Neural cell (in vitro differentiated cells): ENCODE measurements around the gene SVOPL. TPM values are rescaled to one million over a fixed set of nuclear protein-coding genes. Genes with fewer than 3 reads are reported as not detected.

Experiments
- H2AFZ ChIP-seq: fragments of 200-600, 300-800 bp; sonication (generic), shearing (Covaris generic); 2 replicates; pipeline ENCODE4 v1.6.0; 2014; ENCODE audit warnings: low read depth, mild to moderate bottlenecking, antibody characterized with exemption, low read length, moderate library complexity
- H3F3A ChIP-seq: fragments of 200-600 bp; shearing (Covaris generic); 2 replicates; pipeline ENCODE4 v1.6.1; 2016; ENCODE audit warnings: mild to moderate bottlenecking, moderate library complexity, mixed read lengths, antibody characterized with exemption, low read length; ENCODE audit not compliant: insufficient read depth, poor library complexity, severe bottlenecking
- H3K27ac ChIP-seq: fragments of 200-600, 300-800 bp; sonication (generic), shearing (Covaris generic); 2 replicates; pipeline ENCODE4 v1.5.1; 2014; ENCODE audit warnings: mild to moderate bottlenecking, low read length, moderate library complexity
- H3K27me3 ChIP-seq: fragments of 300-800, 200-600 bp; sonication (generic), shearing (Covaris generic); 2 replicates; pipeline ENCODE4 v1.6.0; 2014; ENCODE audit warnings: mild to moderate bottlenecking, low read depth, low read length, moderate library complexity; ENCODE audit not compliant: insufficient read depth
- H3K36me3 ChIP-seq: fragments of 300-800, 200-600 bp; sonication (generic), shearing (Covaris generic); 2 replicates; pipeline ENCODE4 v1.5.1; 2014; ENCODE audit warnings: mild to moderate bottlenecking, antibody characterized with exemption, low read length, moderate library complexity; ENCODE audit not compliant: insufficient read depth
- H3K4me2 ChIP-seq: fragments of 300-800, 200-600 bp; sonication (generic), shearing (Covaris generic); 2 replicates; pipeline ENCODE4 v1.6.0; 2014; ENCODE audit warnings: mild to moderate bottlenecking, low read length
- H3K4me3 ChIP-seq: fragments of 300-800, 200-600 bp; sonication (generic), shearing (Covaris generic); 2 replicates; pipeline ENCODE4 v1.5.1; 2014; ENCODE audit warnings: mild to moderate bottlenecking, low read length, moderate library complexity
- H3K79me2 ChIP-seq: fragments of 200-600 bp; shearing (Covaris generic); replicated peaks from 2 replicates; pipeline ENCODE4 v1.6.0; 2014; ENCODE audit warnings: mild to moderate bottlenecking, low read length, moderate library complexity; ENCODE audit not compliant: insufficient read depth
- H3K9ac ChIP-seq: fragments of 300-800, 200-600 bp; sonication (generic), shearing (Covaris generic); 2 replicates; pipeline ENCODE4 v1.6.1; 2016; ENCODE audit warnings: mild to moderate bottlenecking, low read length, mixed read lengths
- H3K9me2 ChIP-seq: fragments of 200-600 bp; shearing (Covaris generic); 2 replicates; pipeline ENCODE4 v1.6.1; 2016; ENCODE audit warnings: mild to moderate bottlenecking, low read length, mixed read lengths; ENCODE audit not compliant: insufficient read depth
- H3K9me3 ChIP-seq: fragments of 200-600, 300-800 bp; sonication (generic), shearing (Covaris generic); 2 replicates; pipeline ENCODE4 v1.6.1; 2016; ENCODE audit warnings: mild to moderate bottlenecking, mixed run types, low read length, moderate library complexity, mixed read lengths
- H4K20me1 ChIP-seq: fragments of 200-600 bp; shearing (Covaris generic); 2 replicates; pipeline ENCODE4 v1.6.1; 2016; ENCODE audit warnings: mild to moderate bottlenecking, mixed run types; ENCODE audit not compliant: insufficient read depth
- EP300 ChIP-seq: fragments of 450-650 bp; conservative IDR thresholded peaks from 2 replicates; pipeline ENCODE4 v1.6.1; 2014; ENCODE audit warnings: antibody characterized with exemption, mild to moderate bottlenecking, moderate library complexity; ENCODE audit not compliant: poor library complexity, severe bottlenecking
- EZH2 ChIP-seq: fragments of 200-600, 300-800 bp; shearing (Covaris generic), sonication (generic); IDR thresholded peaks from 2 replicates; pipeline ENCODE4 v1.6.1; 2014; ENCODE audit warnings: antibody characterized with exemption, low read length, borderline replicate concordance, mild to moderate bottlenecking; ENCODE audit not compliant: insufficient read depth, poor library complexity, severe bottlenecking
- MXI1 ChIP-seq: fragments of 450-650 bp; conservative IDR thresholded peaks from 2 replicates; pipeline ENCODE4 v1.6.1; 2014; ENCODE audit warnings: antibody characterized with exemption, mild to moderate bottlenecking; ENCODE audit not compliant: poor library complexity, severe bottlenecking
- POLR2AphosphoS5 ChIP-seq: IDR thresholded peaks from 2 replicates; pipeline ENCODE4 v1.6.1; 2012
- RAD21 ChIP-seq: fragments of 450-650 bp; conservative IDR thresholded peaks from 2 replicates; pipeline ENCODE4 v1.6.1; 2014; ENCODE audit warnings: antibody characterized with exemption, mild to moderate bottlenecking, moderate library complexity
- SMC3 ChIP-seq: fragments of 450-650 bp; conservative IDR thresholded peaks from 2 replicates; pipeline ENCODE4 v1.6.1; 2014; ENCODE audit warnings: antibody characterized with exemption, mild to moderate bottlenecking, moderate library complexity; ENCODE audit not compliant: poor library complexity
- TAF1 ChIP-seq: IDR thresholded peaks from 2 replicates; pipeline ENCODE4 v1.6.1; 2012; ENCODE audit warnings: low read depth
- polyA plus RNA-seq: library from polyadenylated mRNA; depleted of rRNA; stranded (reverse); fragments of >200 nt; gene quantifications from 2 replicates; pipeline ENCODE4 v1.2.3, GENCODE V29; 2014
- TF ChIP-seq, protein P1 (sequence below): IDR thresholded peaks from 2 replicates; pipeline ENCODE4 v1.6.1; 2012; ENCODE audit warnings: borderline replicate concordance
- TF ChIP-seq, protein P2 (sequence below): fragments of 450-650 bp; IDR thresholded peaks from 2 replicates; pipeline ENCODE4 v1.5.1; 2014; ENCODE audit warnings: antibody characterized with exemption, mild to moderate bottlenecking, moderate library complexity; ENCODE audit not compliant: poor library complexity, severe bottlenecking

Gene SVOPL
- polyA plus RNA-seq, 1 donor from 2014 or later = 0.93 TPM

DNA sequence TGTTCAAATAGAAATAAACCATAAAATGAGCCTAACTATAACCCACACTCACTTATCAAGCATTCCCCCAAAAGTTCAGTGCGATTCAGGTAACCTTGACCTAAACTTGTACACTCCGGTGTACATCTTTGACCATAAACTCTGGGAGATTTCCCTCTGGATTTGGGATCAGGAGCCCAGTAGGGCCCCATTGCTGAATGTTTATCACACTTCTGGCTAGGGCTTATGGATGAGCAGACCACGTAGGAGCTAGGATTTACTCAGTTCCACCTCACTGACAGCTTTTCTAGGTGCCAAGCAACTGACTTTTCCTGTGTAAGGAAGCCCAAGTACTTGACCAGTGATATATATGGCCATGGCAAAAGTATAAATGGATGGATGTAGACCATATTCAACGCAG lies 113.7 kb downstream of the SVOPL start:
- no peak overlapping the region for H2AFZ ChIP-seq
- no peak overlapping the region for H3K4me3 ChIP-seq
- H3K36me3 ChIP-seq = peaks cover 30% of the 10 kb centered on the region
- TF ChIP-seq EP300 = no peak
- no peak for TF ChIP-seq SMC3
- no peak for TF ChIP-seq EZH2
- TF ChIP-seq RAD21 = no peak
- no peak for TF ChIP-seq TAF1
- TF ChIP-seq, protein P1, sequence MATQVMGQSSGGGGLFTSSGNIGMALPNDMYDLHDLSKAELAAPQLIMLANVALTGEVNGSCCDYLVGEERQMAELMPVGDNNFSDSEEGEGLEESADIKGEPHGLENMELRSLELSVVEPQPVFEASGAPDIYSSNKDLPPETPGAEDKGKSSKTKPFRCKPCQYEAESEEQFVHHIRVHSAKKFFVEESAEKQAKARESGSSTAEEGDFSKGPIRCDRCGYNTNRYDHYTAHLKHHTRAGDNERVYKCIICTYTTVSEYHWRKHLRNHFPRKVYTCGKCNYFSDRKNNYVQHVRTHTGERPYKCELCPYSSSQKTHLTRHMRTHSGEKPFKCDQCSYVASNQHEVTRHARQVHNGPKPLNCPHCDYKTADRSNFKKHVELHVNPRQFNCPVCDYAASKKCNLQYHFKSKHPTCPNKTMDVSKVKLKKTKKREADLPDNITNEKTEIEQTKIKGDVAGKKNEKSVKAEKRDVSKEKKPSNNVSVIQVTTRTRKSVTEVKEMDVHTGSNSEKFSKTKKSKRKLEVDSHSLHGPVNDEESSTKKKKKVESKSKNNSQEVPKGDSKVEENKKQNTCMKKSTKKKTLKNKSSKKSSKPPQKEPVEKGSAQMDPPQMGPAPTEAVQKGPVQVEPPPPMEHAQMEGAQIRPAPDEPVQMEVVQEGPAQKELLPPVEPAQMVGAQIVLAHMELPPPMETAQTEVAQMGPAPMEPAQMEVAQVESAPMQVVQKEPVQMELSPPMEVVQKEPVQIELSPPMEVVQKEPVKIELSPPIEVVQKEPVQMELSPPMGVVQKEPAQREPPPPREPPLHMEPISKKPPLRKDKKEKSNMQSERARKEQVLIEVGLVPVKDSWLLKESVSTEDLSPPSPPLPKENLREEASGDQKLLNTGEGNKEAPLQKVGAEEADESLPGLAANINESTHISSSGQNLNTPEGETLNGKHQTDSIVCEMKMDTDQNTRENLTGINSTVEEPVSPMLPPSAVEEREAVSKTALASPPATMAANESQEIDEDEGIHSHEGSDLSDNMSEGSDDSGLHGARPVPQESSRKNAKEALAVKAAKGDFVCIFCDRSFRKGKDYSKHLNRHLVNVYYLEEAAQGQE = no peak
- no peaks in the 10 kb centered on the region for H3K9me2 ChIP-seq
- H3K27me3 ChIP-seq = no peaks in the 10 kb centered on the region
- H4K20me1 ChIP-seq = no peaks in the 10 kb centered on the region
- no peaks in the 10 kb centered on the region for H3K79me2 ChIP-seq
- H3K9me3 ChIP-seq = no peaks in the 10 kb centered on the region
- H3F3A ChIP-seq = no peaks in the 10 kb centered on the region
- no peak overlapping the region for H3K4me2 ChIP-seq
- H3K9ac ChIP-seq = no peak overlapping the region
- no peak overlapping the region for H3K27ac ChIP-seq

DNA sequence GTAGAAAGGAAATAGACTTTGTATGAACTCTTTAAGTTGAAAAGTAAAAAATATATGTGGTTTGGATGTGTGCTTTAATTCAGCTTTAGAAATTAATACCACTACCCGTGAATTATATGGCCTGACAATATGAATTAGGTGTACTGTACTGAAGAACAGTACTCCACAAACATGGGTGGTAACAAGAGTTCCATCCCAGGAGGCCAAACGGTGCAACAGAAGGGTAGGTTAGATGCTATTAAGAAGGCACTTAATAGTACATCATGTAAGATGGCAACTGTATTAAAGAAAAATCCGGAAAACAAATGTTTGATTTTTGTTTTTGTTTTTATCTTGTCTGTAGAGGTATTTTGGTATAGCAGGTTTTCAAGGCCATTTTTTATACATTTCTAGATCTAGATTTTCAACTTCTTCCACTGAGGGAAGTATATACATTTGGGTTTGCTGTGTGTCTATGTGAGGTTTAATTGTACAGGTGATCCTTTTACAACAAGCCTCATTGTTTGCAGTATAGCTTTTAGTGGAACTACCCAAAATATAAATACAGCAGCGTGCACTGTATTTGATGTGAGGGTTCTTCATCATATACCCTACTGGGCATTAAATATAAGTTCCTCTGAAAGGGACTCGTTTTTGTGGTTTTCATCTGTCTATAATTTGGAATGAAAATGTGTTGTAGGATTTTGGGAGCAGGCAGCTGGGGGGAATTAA lies 115.7 kb downstream of the SVOPL start:
- Histone ChIP-seq H4K20me1 (no peaks in the 10 kb centered on the region), H3K9ac (no peak overlapping the region), H2AFZ (no peak overlapping the region), H3K27ac (no peak overlapping the region), H3K36me3 (peaks cover 30% of the 10 kb centered on the region), H3K4me2 (no peak overlapping the region), H3K79me2 (no peaks in the 10 kb centered on the region), H3K27me3 (no peaks in the 10 kb centered on the region), H3F3A (no peaks in the 10 kb centered on the region), H3K9me3 (no peaks in the 10 kb centered on the region), H3K4me3 (no peak overlapping the region), H3K9me2 (no peaks in the 10 kb centered on the region)
- TF ChIP-seq SMC3 (no peak), MXI1 (no peak), TAF1 (no peak), RAD21 (no peak), EP300 (no peak), EZH2 (no peak), POLR2AphosphoS5 (no peak)
- TF ChIP-seq, protein P2, sequence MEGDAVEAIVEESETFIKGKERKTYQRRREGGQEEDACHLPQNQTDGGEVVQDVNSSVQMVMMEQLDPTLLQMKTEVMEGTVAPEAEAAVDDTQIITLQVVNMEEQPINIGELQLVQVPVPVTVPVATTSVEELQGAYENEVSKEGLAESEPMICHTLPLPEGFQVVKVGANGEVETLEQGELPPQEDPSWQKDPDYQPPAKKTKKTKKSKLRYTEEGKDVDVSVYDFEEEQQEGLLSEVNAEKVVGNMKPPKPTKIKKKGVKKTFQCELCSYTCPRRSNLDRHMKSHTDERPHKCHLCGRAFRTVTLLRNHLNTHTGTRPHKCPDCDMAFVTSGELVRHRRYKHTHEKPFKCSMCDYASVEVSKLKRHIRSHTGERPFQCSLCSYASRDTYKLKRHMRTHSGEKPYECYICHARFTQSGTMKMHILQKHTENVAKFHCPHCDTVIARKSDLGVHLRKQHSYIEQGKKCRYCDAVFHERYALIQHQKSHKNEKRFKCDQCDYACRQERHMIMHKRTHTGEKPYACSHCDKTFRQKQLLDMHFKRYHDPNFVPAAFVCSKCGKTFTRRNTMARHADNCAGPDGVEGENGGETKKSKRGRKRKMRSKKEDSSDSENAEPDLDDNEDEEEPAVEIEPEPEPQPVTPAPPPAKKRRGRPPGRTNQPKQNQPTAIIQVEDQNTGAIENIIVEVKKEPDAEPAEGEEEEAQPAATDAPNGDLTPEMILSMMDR = no peak
